ENCODE measurements around the gene ANKS1A. TPM values are rescaled to one million over a fixed set of nuclear protein-coding genes. Genes with fewer than 3 reads are reported as not detected.

ANKS1A gene
- total RNA-seq, 2 experiments from 2014 or later: 7.2 to 7.7 TPM

- intact Hi-C loops (cut with micrococcal nuclease): no loop called here
- no peaks in the 10 kb centered on the region for H3K9me3 Mint-ChIP-seq
- ChIA-PET CTCF (interaction anchor here (1.7 kb wide), 1 partner anchor 230 kb away, joined by 7 read pairs; no protein-coding TSS in a partner anchor), POLR2A (no interaction called here)
- no peak overlapping the region for H3K27ac Mint-ChIP-seq
- DNase-seq: no peak
- no peaks in the 10 kb centered on the region for H3K36me3 Mint-ChIP-seq
- peaks cover 33% of the 10 kb centered on the region for H3K4me1 Mint-ChIP-seq (ENCODE audit: low read depth)
- peaks cover 2% of the 10 kb centered on the region for H3K27me3 Mint-ChIP-seq
- H3K4me3 Mint-ChIP-seq: no peak overlapping the region
These were observed 20.3 kb downstream of the ANKS1A start for GRCh38 chr6:34909320-34909883.

- Mint-ChIP-seq H3K36me3 (no peaks in the 10 kb centered on the region), H3K9me3 (no peaks in the 10 kb centered on the region), H3K27me3 (peaks cover 2% of the 10 kb centered on the region), H3K4me1 (ENCODE audit: low read depth) (peaks cover 29% of the 10 kb centered on the region), H3K4me3 (no peak overlapping the region), H3K27ac (no peak overlapping the region)
- CTCF ChIA-PET: no interaction called here
- DNase-seq: no peak
- POLR2A ChIA-PET: interaction anchor here (0.8 kb wide), 1 partner anchor 19 kb away, joined by 3 read pairs; no protein-coding TSS in a partner anchor
- intact Hi-C loops (cut with micrococcal nuclease): loop anchor here (1.0 kb wide), 1 partner anchor 23 kb away; the partner anchor contains the start of gene ANKS1A
These were observed 22.8 kb downstream of the ANKS1A start for GRCh38 chr6:34911822-34912221.

GRCh38 chr6:34912715-34913464 lies 23.8 kb downstream of the ANKS1A start:
- ChIA-PET CTCF (interaction anchor here (1.3 kb wide), 1 partner anchor 26 kb away, joined by 3 read pairs; the partner anchor contains the start of gene TAF11), POLR2A (no interaction called here)
- peak overlapping the region; percentile 31 for H3K27ac Mint-ChIP-seq
- peaks cover 2% of the 10 kb centered on the region for H3K27me3 Mint-ChIP-seq
- H3K36me3 Mint-ChIP-seq: peaks cover 1% of the 10 kb centered on the region
- H3K4me3 Mint-ChIP-seq: no peak overlapping the region
- no peaks in the 10 kb centered on the region for H3K9me3 Mint-ChIP-seq
- peak; percentile 64 for DNase-seq
- intact Hi-C loops (cut with micrococcal nuclease): loop anchor here (1.0 kb wide), 1 partner anchor 24 kb away; the partner anchor contains the start of gene ANKS1A
- peaks cover 29% of the 10 kb centered on the region for H3K4me1 Mint-ChIP-seq (ENCODE audit: low read depth)

- CTCF ChIA-PET: interaction anchor here (0.6 kb wide), 1 partner anchor 553 kb away, joined by 3 read pairs; no protein-coding TSS in a partner anchor
- POLR2A ChIA-PET: interaction anchor here (0.9 kb wide), 1 partner anchor 27 kb away, joined by 3 read pairs; no protein-coding TSS in a partner anchor
- peaks cover 26% of the 10 kb centered on the region for H3K4me1 Mint-ChIP-seq (ENCODE audit: low read depth)
- H3K27ac Mint-ChIP-seq: no peak overlapping the region
- H3K27me3 Mint-ChIP-seq: no peaks in the 10 kb centered on the region
- no peaks in the 10 kb centered on the region for H3K9me3 Mint-ChIP-seq
- intact Hi-C loops (cut with micrococcal nuclease): no loop called here
- peaks cover 4% of the 10 kb centered on the region for H3K36me3 Mint-ChIP-seq
- no peak for DNase-seq
- H3K4me3 Mint-ChIP-seq: no peak overlapping the region
These were observed 25.3 kb downstream of the ANKS1A start for GRCh38 chr6:34914358-34914757.

GRCh38 chr6:34916348-34916967 lies 27.4 kb downstream of the ANKS1A start:
- ChIA-PET POLR2A (no interaction called here), CTCF (no interaction called here)
- intact Hi-C loops (cut with micrococcal nuclease): no loop called here

GRCh38 chr6:34917626-34918285 lies 28.7 kb downstream of the ANKS1A start:
- peaks cover 4% of the 10 kb centered on the region for H3K36me3 Mint-ChIP-seq
- CTCF ChIA-PET: interaction anchor here (1.1 kb wide), 1 partner anchor 222 kb away, joined by 3 read pairs; no protein-coding TSS in a partner anchor
- DNase-seq: no peak
- no peak overlapping the region for H3K27ac Mint-ChIP-seq
- POLR2A ChIA-PET: no interaction called here
- peaks cover 10% of the 10 kb centered on the region for H3K4me1 Mint-ChIP-seq (ENCODE audit: low read depth)
- H3K27me3 Mint-ChIP-seq: no peaks in the 10 kb centered on the region
- intact Hi-C loops (cut with micrococcal nuclease): no loop called here
- no peaks in the 10 kb centered on the region for H3K9me3 Mint-ChIP-seq
- no peak overlapping the region for H3K4me3 Mint-ChIP-seq

More at GRCh38 chr6:34916348-34916967, 27.4 kb downstream of the ANKS1A start:
- H3K27ac Mint-ChIP-seq: no peak overlapping the region
- no peaks in the 10 kb centered on the region for H3K9me3 Mint-ChIP-seq
- H3K4me1 Mint-ChIP-seq (ENCODE audit: low read depth): peaks cover 20% of the 10 kb centered on the region
- H3K36me3 Mint-ChIP-seq: peaks cover 4% of the 10 kb centered on the region
- DNase-seq: no peak
- H3K4me3 Mint-ChIP-seq: no peak overlapping the region
- no peaks in the 10 kb centered on the region for H3K27me3 Mint-ChIP-seq

GRCh38 chr6:34919651-34920050 lies 30.6 kb downstream of the ANKS1A start:
- Mint-ChIP-seq H3K27ac (no peak overlapping the region), H3K36me3 (peaks cover 4% of the 10 kb centered on the region), H3K9me3 (no peaks in the 10 kb centered on the region), H3K27me3 (no peaks in the 10 kb centered on the region), H3K4me3 (no peak overlapping the region), H3K4me1 (ENCODE audit: low read depth) (peaks cover 2% of the 10 kb centered on the region)
- intact Hi-C loops (cut with micrococcal nuclease): no loop called here
- ChIA-PET CTCF (no interaction called here), POLR2A (interaction anchor here (0.6 kb wide), 1 partner anchor 19 kb away, joined by 4 read pairs; no protein-coding TSS in a partner anchor)
- DNase-seq: no peak

GRCh38 chr6:34920097-34920496 lies 31.0 kb downstream of the ANKS1A start:
- H3K27ac Mint-ChIP-seq: no peak overlapping the region

GRCh38 chr6:34922177-34922663 lies 33.2 kb downstream of the ANKS1A start:
- Mint-ChIP-seq H3K4me1 (ENCODE audit: low read depth) (peaks cover 2% of the 10 kb centered on the region), H3K27me3 (no peaks in the 10 kb centered on the region), H3K27ac (no peak overlapping the region), H3K4me3 (no peak overlapping the region), H3K36me3 (peaks cover 4% of the 10 kb centered on the region), H3K9me3 (no peaks in the 10 kb centered on the region)
- DNase-seq: no peak
- intact Hi-C loops (cut with micrococcal nuclease): no loop called here
- POLR2A ChIA-PET: no interaction called here
- CTCF ChIA-PET: no interaction called here

More at GRCh38 chr6:34920097-34920496, 31.0 kb downstream of the ANKS1A start:
- no peak for DNase-seq
- Mint-ChIP-seq H3K27me3 (no peaks in the 10 kb centered on the region), H3K9me3 (no peaks in the 10 kb centered on the region), H3K36me3 (peaks cover 4% of the 10 kb centered on the region), H3K4me1 (ENCODE audit: low read depth) (peaks cover 2% of the 10 kb centered on the region), H3K4me3 (no peak overlapping the region)
- ChIA-PET POLR2A (interaction anchor here (0.6 kb wide), 1 partner anchor 19 kb away, joined by 4 read pairs; no protein-coding TSS in a partner anchor), CTCF (no interaction called here)
- intact Hi-C loops (cut with micrococcal nuclease): no loop called here

GRCh38 chr6:34924831-34925625 lies 36.0 kb downstream of the ANKS1A start:
- POLR2A ChIA-PET: no interaction called here
- intact Hi-C loops (cut with micrococcal nuclease): no loop called here
- Mint-ChIP-seq H3K27ac (no peak overlapping the region), H3K4me1 (ENCODE audit: low read depth) (peaks cover 2% of the 10 kb centered on the region), H3K27me3 (no peaks in the 10 kb centered on the region), H3K4me3 (no peak overlapping the region), H3K9me3 (no peaks in the 10 kb centered on the region), H3K36me3 (no peaks in the 10 kb centered on the region)
- DNase-seq: no peak
- CTCF ChIA-PET: no interaction called here

- ChIA-PET CTCF (interaction anchor here (1.2 kb wide), 1 partner anchor 213 kb away, joined by 4 read pairs; no protein-coding TSS in a partner anchor), POLR2A (no interaction called here)
- H3K36me3 Mint-ChIP-seq: no peaks in the 10 kb centered on the region
- no peaks in the 10 kb centered on the region for H3K27me3 Mint-ChIP-seq
- H3K4me3 Mint-ChIP-seq: no peak overlapping the region
- intact Hi-C loops (cut with micrococcal nuclease): no loop called here
- H3K4me1 Mint-ChIP-seq (ENCODE audit: low read depth): peaks cover 2% of the 10 kb centered on the region
- no peak for DNase-seq
- no peaks in the 10 kb centered on the region for H3K9me3 Mint-ChIP-seq
- H3K27ac Mint-ChIP-seq: no peak overlapping the region
These were observed 37.6 kb downstream of the ANKS1A start for GRCh38 chr6:34926655-34927054.

Data from activated CD4-positive, alpha-beta memory T cell treated with anti-CD3 and anti-CD28 coated beads for 36 hours (primary cell).